GM23338 (cell line): ENCODE measurements around the gene AKAP7. TPM values are rescaled to one million over a fixed set of nuclear protein-coding genes. Genes with fewer than 3 reads are reported as not detected.

Experiments
- ATAC-seq: fragments of 200-7000 bp; cut with Tn5 transposase; 3 replicates; pipeline ENCODE4 v1.9.1; 2020
- DNase-seq: peaks from one replicate; pipeline ENCODE4 v3.0.0-alpha.2; 2015; ENCODE audit warnings: low spot score
- H2AFZ ChIP-seq: fragments of 200-600 bp; sonication (generic); 2 replicates; pipeline ENCODE4 v1.8.0; 2016; ENCODE audit warnings: antibody characterized with exemption, mild to moderate bottlenecking, moderate library complexity
- H3F3A ChIP-seq: fragments of 200-600 bp; sonication (generic); replicated peaks from 2 replicates; pipeline ENCODE4 v1.8.0; 2017; ENCODE audit warnings: antibody characterized with exemption, mixed run types, low read depth
- H3K27ac ChIP-seq: fragments of 200-600 bp; sonication (generic); 2 replicates; pipeline ENCODE4 v1.6.1; 2016; ENCODE audit warnings: low read depth
- H3K27me3 ChIP-seq: fragments of 200-600 bp; sonication (generic); 2 replicates; pipeline ENCODE4 v1.8.0; 2016; ENCODE audit warnings: mild to moderate bottlenecking, mixed run types, moderate library complexity; ENCODE audit not compliant: insufficient read depth
- H3K36me3 ChIP-seq: fragments of 200-600 bp; sonication (generic); 2 replicates; pipeline ENCODE4 v1.8.0; 2016; ENCODE audit warnings: mild to moderate bottlenecking; ENCODE audit not compliant: insufficient read depth
- H3K4me1 ChIP-seq: fragments of 200-600 bp; sonication (generic); 2 replicates; pipeline ENCODE4 v1.8.0; 2016; ENCODE audit warnings: mild to moderate bottlenecking, moderate library complexity; ENCODE audit not compliant: insufficient read depth
- H3K4me2 ChIP-seq: fragments of 200-600 bp; sonication (generic); 2 replicates; pipeline ENCODE4 v1.7.1; 2017; ENCODE audit warnings: mixed run types
- H3K4me3 ChIP-seq: fragments of 200-600 bp; sonication (generic); 2 replicates; pipeline ENCODE4 v1.6.1; 2016; ENCODE audit warnings: mixed run types
- H3K79me2 ChIP-seq: fragments of 200-600 bp; sonication (generic); replicated peaks from 2 replicates; pipeline ENCODE4 v1.8.0; 2017; ENCODE audit warnings: mild to moderate bottlenecking; ENCODE audit not compliant: insufficient read depth
- H3K9me2 ChIP-seq: fragments of 200-600 bp; sonication (generic); 2 replicates; pipeline ENCODE4 v1.8.0; 2017; ENCODE audit not compliant: insufficient read depth
- H4K20me1 ChIP-seq: fragments of 200-600 bp; sonication (generic); replicated peaks from 2 replicates; pipeline ENCODE4 v1.8.0; 2017; ENCODE audit warnings: mild to moderate bottlenecking; ENCODE audit not compliant: insufficient read depth
- H3K27ac Mint-ChIP-seq: 2 replicates; pipeline ENCODE4 v1.8.0; 2020; ENCODE audit warnings: inconsistent platforms, mild to moderate bottlenecking, moderate library complexity, mixed read lengths
- H3K27me3 Mint-ChIP-seq: 3 replicates; pipeline ENCODE4 v1.8.0; 2022; ENCODE audit warnings: low read depth, mild to moderate bottlenecking, moderate library complexity, mixed read lengths, inconsistent platforms; ENCODE audit not compliant: insufficient read depth, poor library complexity
- H3K36me3 Mint-ChIP-seq: 3 replicates; pipeline ENCODE4 v1.8.0; 2021; ENCODE audit warnings: low read depth, mild to moderate bottlenecking, inconsistent platforms, moderate library complexity, mixed read lengths
- H3K4me1 Mint-ChIP-seq: 3 replicates; pipeline ENCODE4 v1.8.0; 2020; ENCODE audit warnings: mild to moderate bottlenecking, inconsistent platforms, mixed read lengths
- H3K4me3 Mint-ChIP-seq: 3 replicates; pipeline ENCODE4 v1.8.0; 2021; ENCODE audit warnings: moderate library complexity, mild to moderate bottlenecking, inconsistent platforms, mixed read lengths
- H3K9me3 Mint-ChIP-seq: 3 replicates; pipeline ENCODE4 v1.8.0; 2020; ENCODE audit warnings: moderate library complexity, mild to moderate bottlenecking, inconsistent platforms, mixed read lengths
- ETS1 ChIP-seq: IDR thresholded peaks from 2 replicates; pipeline ENCODE4 v1.6.1; 2016; ENCODE audit warnings: antibody characterized with exemption
- EZH2 ChIP-seq: fragments of 200-600 bp; sonication (generic); IDR thresholded peaks from one replicate; pipeline ENCODE4 v1.8.0; 2017; ENCODE audit warnings: antibody characterized with exemption, mild to moderate bottlenecking, low read depth; ENCODE audit not compliant: unreplicated experiment
- JUNB ChIP-seq: IDR thresholded peaks from one replicate; pipeline ENCODE4 v1.6.1; 2016; ENCODE audit warnings: antibody characterized with exemption; ENCODE audit not compliant: unreplicated experiment
- NANOG ChIP-seq: IDR thresholded peaks from 2 replicates; pipeline ENCODE4 v1.6.1; 2016; ENCODE audit warnings: antibody characterized with exemption, borderline replicate concordance
- POLR2AphosphoS5 ChIP-seq: IDR thresholded peaks from 2 replicates; pipeline ENCODE4 v1.6.1; 2016; ENCODE audit warnings: antibody characterized with exemption, low read depth
- REST ChIP-seq: IDR thresholded peaks from one replicate; pipeline ENCODE4 v1.6.1; 2018; ENCODE audit warnings: antibody characterized with exemption; ENCODE audit not compliant: unreplicated experiment
- STAT1 ChIP-seq: IDR thresholded peaks from one replicate; pipeline ENCODE4 v1.6.1; 2016; ENCODE audit warnings: antibody characterized with exemption; ENCODE audit not compliant: unreplicated experiment
- ZNF462 ChIP-seq: fragments of 250-450 bp; sonication (Bioruptor Pico); IDR thresholded peaks from 2 replicates; pipeline ENCODE4 v1.5.0; 2020; ENCODE audit warnings: mild to moderate bottlenecking, moderate library complexity
- polyA plus RNA-seq: library from polyadenylated mRNA; unstranded; fragments of >200 nt; fragmentation: Nextera tagmentation; extraction: Ambion mirVana; gene quantifications from 2 replicates; pipeline ENCODE4 v1.2.1, GENCODE V29; 2016
- total RNA-seq: library from RNA; depleted of rRNA; stranded (reverse); fragments of >200 nt; shearing (Covaris generic); gene quantifications from 2 replicates; pipeline ENCODE4 v1.2.3, GENCODE V29; 2014

AKAP7 gene
- total and polyA plus RNA-seq, 2 experiments from 2014 or later, result 12.2 to 20.0 TPM

GRCh38 chr6:131290955-131291354 is 155.7 kb downstream of the AKAP7 start:
- no peak overlapping the region for H2AFZ ChIP-seq
- H3K36me3 Mint-ChIP-seq, result peaks cover 15% of the 10 kb centered on the region
- H3K4me3 ChIP-seq, result no peak overlapping the region
- peaks cover 15% of the 10 kb centered on the region for H3K9me3 Mint-ChIP-seq
- H3K4me1 Mint-ChIP-seq, result peaks cover 33% of the 10 kb centered on the region
- H3K27ac ChIP-seq, result no peak overlapping the region
- no peaks in the 10 kb centered on the region for H3K36me3 ChIP-seq
- peaks cover 46% of the 10 kb centered on the region for H3K4me1 ChIP-seq
- H3K9me2 ChIP-seq, result no peaks in the 10 kb centered on the region
- no peak overlapping the region for H3K4me2 ChIP-seq
- no peak for TF ChIP-seq JUNB
- TF ChIP-seq NANOG, result no peak
- no peak for TF ChIP-seq EZH2
- no peaks in the 10 kb centered on the region for H3K79me2 ChIP-seq
- H3K27me3 ChIP-seq, result no peaks in the 10 kb centered on the region
- H3K27me3 Mint-ChIP-seq, result peaks cover 2% of the 10 kb centered on the region
- ATAC-seq (no peak), DNase-seq (no peak)
- no peak overlapping the region for H3K4me3 Mint-ChIP-seq
- H3K27ac Mint-ChIP-seq, result no peak overlapping the region
- no peaks in the 10 kb centered on the region for H4K20me1 ChIP-seq
- H3F3A ChIP-seq, result no peaks in the 10 kb centered on the region; the same call in 1 of the 2 replicates

- Mint-ChIP-seq H3K36me3 (peaks cover 25% of the 10 kb centered on the region), H3K4me3 (no peak overlapping the region), H3K27me3 (peaks cover 2% of the 10 kb centered on the region), H3K9me3 (peaks cover 26% of the 10 kb centered on the region), H3K4me1 (peaks cover 29% of the 10 kb centered on the region), H3K27ac (no peak overlapping the region; the same call in none of the 2 replicates)
- Histone ChIP-seq H3K4me3 (no peak overlapping the region), H2AFZ (no peak overlapping the region), H3K4me1 (peaks cover 41% of the 10 kb centered on the region), H3K36me3 (no peaks in the 10 kb centered on the region), H3F3A (no peaks in the 10 kb centered on the region; the same call in 1 of the 2 replicates), H3K9me2 (no peaks in the 10 kb centered on the region), H3K79me2 (0 out of 2 replicates have a peak, but pooled peaks cover 2% of the 10 kb centered on the region), H3K27me3 (no peaks in the 10 kb centered on the region), H3K27ac (peak overlapping the region; percentile 79), H3K4me2 (peak overlapping the region; percentile 53), H4K20me1 (no peaks in the 10 kb centered on the region)
- TF ChIP-seq ETS1 (no peak), POLR2AphosphoS5 (no peak), REST (no peak), ZNF462 (CRISPR knock-in tag) (no peak), STAT1 (no peak)
- ATAC-seq, result peak; percentile 19
- peak; percentile 60 for DNase-seq
These were observed 157.1 kb downstream of the AKAP7 start for GRCh38 chr6:131292145-131292938.
